Erythroblast (primary cell): ENCODE results near the gene COPS7A.

Experiments
- DNase-seq, 2 experiments: peaks; one replicate each; lab custom pipeline; 2025; lab: John Stamatoyannopoulos, UW
- GATA1 ChIP-seq: IDR thresholded peaks from 2 replicates; pipeline ENCODE4 v1.6.1; 2011; ENCODE audit warnings: low read depth, mild to moderate bottlenecking, control low read depth, low read length, moderate library complexity
- POLR2A ChIP-seq: IDR thresholded peaks from 2 replicates; pipeline ENCODE4 v1.6.1; 2011; ENCODE audit warnings: mild to moderate bottlenecking, low read length

COPS7A gene, protein sequence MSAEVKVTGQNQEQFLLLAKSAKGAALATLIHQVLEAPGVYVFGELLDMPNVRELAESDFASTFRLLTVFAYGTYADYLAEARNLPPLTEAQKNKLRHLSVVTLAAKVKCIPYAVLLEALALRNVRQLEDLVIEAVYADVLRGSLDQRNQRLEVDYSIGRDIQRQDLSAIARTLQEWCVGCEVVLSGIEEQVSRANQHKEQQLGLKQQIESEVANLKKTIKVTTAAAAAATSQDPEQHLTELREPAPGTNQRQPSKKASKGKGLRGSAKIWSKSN

DNA sequence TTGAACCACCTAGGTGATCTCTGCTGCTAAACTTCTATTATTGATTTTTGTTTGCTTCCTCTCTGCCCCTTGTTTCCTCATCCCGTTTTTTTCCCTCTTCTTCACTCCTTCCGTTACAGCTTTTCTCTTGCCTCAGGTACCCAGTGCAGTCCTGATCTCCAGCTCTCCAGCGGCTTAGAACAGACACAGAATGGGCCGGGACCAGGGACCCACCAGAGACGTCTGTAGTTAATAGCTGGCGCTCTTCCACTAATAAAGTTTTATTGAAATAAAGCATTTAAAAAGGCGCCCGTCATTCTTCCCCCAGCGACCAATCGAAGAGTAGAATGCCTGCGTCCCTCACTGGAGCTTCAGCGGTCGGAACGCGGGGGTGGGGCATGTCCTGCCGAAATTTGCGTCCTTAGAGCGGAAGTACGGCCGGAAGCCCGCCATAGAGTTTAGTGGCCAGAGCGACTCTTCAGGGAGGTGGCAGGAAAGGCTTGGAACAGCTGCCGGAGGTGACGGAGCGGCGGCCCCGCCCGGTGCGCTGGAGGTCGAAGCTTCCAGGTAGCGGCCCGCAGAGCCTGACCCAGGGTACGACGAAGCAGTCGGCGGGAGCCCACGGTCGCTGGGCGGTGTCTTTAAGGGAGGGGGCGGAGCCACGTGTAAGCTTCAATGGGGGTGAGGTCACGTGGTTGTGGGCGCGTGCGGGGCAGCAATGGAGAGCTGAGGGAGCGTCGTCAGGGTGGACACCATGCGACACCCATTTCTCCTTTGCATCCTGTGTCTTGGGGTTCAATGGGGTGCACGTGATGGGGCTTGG lies at the start of gene COPS7A:
TSS of gene COPS7A (plus strand) at position 440 of the 802 bp plus-strand sequence. CDS start 611 bp downstream, outside the sequence.
- TF ChIP-seq POLR2A, result peak; percentile 88
- TF ChIP-seq GATA1, result no peak
- DNase-seq, result peak; percentile 99

DNA sequence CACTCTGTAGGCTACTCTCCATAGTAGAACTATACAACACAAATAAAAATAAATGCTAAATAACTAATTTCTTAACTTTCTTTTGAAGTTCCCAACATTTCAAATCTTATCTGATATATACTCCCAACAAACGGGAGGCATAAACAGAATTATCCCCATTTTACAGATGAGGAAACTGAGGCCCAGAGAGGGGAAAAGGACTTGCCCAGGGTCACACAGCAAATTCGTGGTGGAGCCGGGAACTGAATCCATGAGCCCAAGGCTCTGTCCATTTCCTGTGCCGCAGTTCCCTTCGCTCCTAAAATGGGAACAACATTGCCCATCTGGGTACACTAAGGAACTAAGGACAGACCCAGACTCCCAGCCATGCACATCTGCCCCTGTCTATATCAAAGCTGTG lies 46.9 kb upstream of the COPS7A start:
- TF ChIP-seq POLR2A, result no peak
- no peak for TF ChIP-seq GATA1
- DNase-seq, result no peak

DNA sequence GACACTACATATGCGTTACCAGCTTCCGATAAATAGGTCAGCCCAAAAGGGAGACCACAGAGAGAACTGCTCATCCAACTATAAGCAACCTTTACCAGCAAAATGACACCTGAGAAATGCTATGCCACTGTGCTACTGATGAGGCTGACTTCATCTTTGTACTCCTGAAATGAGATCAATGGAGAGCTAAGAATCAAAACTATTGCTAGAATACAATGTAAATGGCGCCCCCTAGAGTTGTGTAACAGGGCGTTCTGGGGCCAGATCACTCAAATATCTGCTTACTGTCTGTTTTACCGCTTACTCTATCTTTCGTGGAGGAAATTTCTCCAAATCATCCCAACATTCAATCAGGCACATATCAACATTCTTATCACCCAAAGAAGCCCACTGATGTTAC lies 39.2 kb upstream of the COPS7A start:
- TF ChIP-seq POLR2A (no peak), GATA1 (no peak)
- peak; percentile 71 to 74 for DNase-seq

DNA sequence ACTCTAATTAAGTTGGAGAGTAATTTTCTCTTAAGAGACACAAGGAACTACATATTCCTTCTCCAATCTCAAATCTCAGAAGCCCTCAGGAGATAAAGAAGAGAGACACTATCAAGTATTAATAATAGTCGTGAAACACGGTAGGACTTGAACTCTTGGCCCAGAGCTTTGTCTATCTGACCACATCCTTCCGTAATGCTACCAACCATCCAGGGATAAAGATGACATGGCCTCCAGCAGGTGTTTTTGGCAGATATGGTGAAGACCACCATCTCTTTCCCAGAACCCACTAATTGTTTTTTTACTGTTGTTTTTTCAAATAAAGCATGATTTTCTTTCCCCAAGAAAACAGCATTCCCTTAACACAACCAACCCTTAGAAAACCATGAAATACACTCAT lies 38.0 kb upstream of the COPS7A start:
- DNase-seq, result no peak
- TF ChIP-seq GATA1, result no peak
- no peak for TF ChIP-seq POLR2A

DNA sequence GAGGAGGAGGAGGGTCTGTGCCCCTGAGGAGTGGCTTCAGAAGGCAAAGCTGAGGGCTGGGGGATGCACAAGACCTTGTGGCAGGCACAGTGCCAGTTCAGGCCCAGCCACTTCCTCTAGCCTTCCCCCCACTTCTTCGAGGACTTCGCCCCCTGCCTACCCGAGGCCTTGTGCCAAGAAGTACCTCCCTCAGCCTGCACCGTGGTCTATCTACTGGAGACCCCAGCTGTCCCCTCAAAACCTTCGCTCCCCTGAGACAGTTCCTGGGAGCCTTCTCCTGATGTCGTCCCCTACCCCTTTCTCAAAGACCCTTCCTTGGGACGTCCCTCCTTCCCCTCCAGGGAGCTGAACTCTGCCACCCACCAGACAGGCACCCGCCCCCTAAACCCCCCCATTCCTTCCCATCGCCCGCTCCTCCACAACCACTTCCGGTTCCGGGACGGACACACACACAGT lies 35.3 kb upstream of the COPS7A start:
- DNase-seq, result peak; percentile 69 to 72
- TF ChIP-seq GATA1 (no peak), POLR2A (no peak)

DNA sequence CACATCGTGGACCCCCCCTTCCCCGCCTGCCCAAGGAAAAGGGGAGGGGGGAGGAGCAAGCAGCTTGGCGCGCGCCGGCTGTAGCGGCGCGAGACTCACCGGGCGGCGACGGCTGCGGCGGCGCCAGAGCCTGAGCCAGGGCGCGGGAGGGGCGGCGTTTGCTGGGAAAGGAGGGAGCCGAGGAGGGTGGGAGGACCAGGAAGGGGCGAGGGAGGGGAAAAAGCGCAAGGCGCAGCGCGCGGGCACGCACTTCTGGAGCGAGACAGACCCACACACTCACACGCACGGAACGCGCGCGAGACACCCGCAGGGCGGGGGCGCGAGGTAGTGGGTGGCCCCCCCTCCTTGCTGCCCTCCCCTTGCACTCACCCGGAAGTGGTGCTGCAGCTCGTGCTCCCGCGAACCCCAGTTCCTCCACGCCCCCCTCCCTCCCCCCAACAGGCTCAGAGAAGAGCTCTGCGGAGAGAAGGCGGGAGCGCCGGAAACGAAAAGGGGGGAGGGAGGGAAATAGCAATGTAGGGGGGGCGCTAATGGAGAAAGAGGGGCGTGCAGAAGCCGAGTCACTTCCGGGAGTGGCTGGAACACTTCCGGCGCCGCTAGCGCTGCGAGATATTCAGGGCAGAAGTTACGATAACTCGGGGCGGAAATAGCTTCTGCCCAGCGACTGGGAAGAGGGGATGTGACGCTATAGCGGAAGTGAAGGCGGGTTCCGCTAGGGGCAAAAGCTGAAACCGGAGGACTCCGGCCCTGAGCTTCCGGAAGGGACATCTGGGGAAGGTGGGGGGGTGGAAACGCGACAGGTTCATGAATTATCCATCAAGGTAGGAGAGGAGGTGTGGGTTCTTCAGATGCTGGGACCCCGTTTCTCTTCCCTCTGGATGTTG lies 34.6 kb upstream of the COPS7A start, which contains the start of gene ZNF384:
TSS of gene ZNF384 (minus strand) at position 377 of the 884 bp plus-strand sequence. CDS start 9,855 bp downstream, outside the sequence.
- no peak for TF ChIP-seq GATA1
- peak; percentile 92 for TF ChIP-seq POLR2A
- DNase-seq, result peak; percentile 98 to 99

DNA sequence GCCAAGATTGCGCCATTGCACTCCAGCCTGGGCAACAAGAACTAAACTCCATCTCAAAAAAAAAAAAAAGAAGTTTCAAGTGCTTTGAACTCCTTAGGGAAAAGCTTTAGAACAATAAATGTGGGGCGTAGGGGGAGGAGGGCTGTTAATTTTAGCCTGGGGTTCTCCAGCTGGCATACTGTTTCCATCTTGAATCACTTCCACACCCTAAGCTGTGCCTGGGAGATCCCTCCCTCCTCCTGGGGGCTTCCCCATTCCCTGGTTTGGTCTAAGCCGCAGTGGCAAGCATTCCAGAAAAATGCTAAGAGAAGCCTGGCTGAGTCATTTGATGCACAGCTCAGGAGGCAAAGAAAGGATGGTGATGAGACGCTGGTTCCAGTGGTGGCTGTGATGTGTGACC lies 32.4 kb upstream of the COPS7A start:
- no peak for DNase-seq
- TF ChIP-seq GATA1, result no peak
- TF ChIP-seq POLR2A, result no peak

DNA sequence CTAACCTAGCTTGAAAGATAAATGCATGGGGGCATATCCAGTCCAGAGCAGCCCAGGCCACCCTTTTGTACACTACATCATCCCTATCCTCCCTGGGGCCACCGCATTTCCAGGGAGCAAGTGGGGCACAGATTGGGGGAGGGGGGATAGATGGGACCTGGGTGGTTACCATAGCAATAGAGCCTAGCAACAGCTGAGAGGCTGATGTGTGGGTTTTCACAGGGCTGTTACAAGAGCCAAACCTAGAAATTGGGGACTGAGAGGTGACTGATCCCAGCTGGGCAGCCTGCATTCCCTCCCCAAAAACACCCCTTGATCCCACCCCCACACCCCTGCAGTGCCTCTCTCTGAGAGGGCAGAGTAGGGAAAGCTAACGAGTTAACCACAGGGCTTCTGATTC lies 31.0 kb upstream of the COPS7A start:
- no peak for DNase-seq

DNA sequence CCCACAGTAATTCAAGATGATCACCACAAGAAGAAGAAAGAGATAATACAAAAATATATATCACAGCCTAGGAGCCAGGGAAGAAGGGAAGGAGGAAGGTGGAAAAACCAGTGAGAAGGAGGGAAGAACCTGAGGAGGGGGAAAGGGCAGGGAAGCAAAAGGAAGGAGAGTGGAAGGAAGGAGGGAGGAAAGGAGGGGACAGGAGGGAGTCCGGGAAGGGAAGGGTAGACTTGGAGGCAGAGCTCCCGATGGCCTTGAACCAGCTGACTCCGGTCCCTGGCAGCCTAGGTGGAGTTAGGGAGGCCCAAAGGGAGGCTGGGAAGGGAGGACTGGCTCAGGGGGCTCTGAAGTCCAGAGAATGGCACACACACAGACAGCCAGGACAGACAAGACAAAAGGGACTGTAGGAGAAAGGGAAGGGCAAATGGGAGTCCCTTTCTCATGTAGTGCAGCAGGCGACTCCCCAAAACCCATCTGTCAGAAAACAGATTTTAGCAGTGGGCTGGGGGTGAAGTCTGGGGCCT lies 30.0 kb upstream of the COPS7A start:
- no peak for DNase-seq
- TF ChIP-seq GATA1 (no peak), POLR2A (no peak)

More for the DNA sequence above, 31.0 kb upstream of the COPS7A start:
- TF ChIP-seq GATA1 (no peak), POLR2A (no peak)

DNA sequence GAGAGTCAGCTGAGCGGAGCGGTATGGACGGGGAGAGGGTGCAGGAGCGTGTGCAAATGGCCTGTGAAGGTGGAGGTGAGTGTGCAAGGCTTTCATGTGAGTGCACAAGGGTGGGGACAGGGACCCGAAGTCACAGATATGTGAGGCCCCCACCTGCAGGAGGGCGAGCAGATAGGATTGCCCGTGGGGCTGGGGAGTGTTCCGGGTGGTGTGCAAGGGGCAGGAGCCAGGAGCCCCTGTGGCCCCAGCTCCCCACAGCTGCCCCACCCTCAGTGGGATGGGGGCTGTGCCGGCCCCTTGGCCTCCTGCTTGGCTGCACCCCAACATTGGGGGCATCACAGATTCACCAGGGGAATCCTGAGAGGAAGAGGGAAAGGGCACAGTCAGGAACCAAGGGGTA lies 29.1 kb upstream of the COPS7A start:
- TF ChIP-seq GATA1, result no peak
- no peak for TF ChIP-seq POLR2A

DNA sequence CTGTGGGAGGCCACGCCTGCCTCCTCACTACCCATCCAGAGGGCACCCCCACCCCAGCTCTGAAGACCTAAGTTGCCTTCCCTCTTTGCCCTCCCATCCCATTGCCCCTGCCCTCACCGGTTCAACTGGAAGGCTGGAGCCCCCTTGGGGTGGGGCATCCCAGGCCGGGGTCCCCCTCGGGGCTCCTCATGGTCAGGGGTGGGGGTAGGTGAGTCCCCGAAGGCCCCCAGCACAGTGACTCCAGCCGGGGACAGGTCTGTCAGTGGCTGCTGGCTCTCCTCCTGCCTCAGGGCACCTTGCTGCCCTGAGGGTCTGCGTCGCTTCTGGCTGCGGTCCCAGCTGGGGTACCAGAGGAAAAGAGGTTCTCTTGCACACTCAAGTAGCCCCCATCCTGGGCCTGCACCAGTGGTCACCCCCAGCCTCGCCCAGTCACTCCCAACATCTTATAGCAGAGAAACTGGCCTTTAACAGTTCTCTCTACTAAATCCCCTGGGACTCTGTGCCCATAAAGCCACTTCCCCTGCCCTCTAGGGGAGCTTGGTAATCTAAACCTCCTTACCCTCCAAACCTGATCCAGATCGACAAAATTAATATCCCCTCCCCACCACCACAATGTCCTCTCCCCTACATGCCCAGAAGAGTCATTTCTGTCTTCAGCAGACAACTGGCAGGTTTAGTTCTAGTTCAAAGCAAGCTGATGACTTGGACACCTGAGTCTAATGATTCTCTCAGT lies 28.4 kb upstream of the COPS7A start:
- TF ChIP-seq POLR2A (no peak), GATA1 (no peak)
- DNase-seq, result no peak

More for the DNA sequence above, 29.1 kb upstream of the COPS7A start:
- DNase-seq, result no peak
